GM19463 (cell line): ENCODE data around the gene EEF2K.

Source experiments
- ATAC-seq: cut with Tn5 transposase; IDR thresholded peaks from one replicate; pipeline ENCODE4 v1.9.1; 2021; ENCODE audit warnings: mild to moderate bottlenecking, moderate library complexity; ENCODE audit not compliant: unreplicated experiment

Gene EEF2K

GRCh38 chr16:22239131-22239805, 33.2 kb downstream of the EEF2K start:
- ATAC-seq, result no peak

DNA sequence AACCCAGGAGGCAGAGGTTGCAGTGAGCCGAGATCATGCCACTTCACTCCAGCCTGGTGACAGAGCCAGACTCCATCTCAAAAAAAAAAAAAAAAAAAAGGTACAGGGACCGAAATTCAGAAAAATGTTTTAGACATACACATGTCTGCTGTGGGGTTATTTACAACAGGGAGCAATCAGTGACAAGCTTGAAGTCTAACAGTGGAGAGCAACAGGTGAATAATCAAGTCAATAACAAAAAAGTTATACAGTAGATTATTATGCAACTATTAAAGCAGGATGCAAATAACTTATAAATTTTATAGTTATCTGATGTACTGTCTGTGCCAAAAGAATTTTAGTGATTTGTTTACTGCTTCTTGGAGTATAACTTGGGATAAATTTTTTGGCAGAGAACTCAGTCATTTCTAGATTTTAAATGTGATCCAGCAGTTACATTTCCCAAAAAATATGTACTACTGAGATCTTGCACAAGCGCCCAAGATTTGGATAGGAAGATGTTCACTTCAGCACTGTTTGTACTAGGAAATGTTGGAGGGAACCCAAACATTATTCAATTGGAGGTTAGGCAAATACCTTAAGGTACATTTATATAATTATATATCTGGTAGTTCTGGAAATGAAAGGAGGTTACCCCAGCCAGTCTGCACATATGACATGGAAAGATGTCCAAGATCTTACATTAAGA, 34.1 kb downstream of the EEF2K start:
- no peak for ATAC-seq

DNA sequence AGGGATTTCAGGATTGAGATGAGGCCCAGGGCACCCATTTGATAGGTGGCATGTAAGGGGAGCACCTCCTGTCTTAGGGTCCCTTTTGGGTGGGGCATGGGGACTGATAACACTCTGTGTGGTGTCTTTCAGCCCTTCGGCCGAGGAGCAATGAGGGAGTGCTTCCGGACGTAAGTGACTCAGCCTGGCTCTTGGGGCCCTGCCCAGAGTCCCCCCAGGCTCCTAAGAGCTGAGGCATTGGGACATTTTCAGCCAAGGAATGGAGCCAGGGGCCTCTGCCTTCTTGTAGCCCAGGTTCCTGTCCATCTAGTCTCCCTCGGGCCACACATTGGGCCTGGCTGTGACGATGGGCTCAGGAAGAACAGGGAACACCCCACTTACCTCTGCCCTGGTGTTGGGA, 44.4 kb downstream of the EEF2K start:
- ATAC-seq, result no peak

- no peak for ATAC-seq
Observed at GRCh38 chr16:22252317-22252716, 46.2 kb downstream of the EEF2K start.

GRCh38 chr16:22253272-22253671, 47.2 kb downstream of the EEF2K start:
- no peak for ATAC-seq

- ATAC-seq, result no peak
Observed at GRCh38 chr16:22255335-22255734, 49.3 kb downstream of the EEF2K start.

- no peak for ATAC-seq
Observed at GRCh38 chr16:22257440-22257839, 51.4 kb downstream of the EEF2K start.

DNA sequence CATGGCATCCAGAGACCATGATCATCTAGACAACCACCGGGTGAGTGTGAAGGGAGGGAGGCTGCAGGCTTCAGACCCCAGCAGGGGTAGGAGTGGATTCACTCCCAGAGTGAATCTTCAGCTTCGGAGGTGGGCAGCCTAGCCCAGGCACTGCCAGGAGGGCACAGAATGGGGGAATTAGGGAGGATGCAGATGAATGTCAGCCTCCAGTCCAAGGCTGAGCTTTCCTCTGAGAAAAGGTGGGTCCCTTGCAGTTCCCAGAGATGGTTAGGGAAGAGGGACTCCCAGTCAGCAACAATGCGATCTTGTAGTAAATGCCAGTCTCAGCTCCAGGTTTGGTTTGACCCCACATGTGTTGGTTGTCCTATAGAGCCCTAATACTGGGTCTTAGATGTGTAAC, 54.4 kb downstream of the EEF2K start:
- no peak for ATAC-seq

GRCh38 chr16:22262460-22262859, 56.4 kb downstream of the EEF2K start:
- ATAC-seq, result no peak

- no peak for ATAC-seq
Observed at GRCh38 chr16:22264786-22265185, 58.7 kb downstream of the EEF2K start.

- ATAC-seq, result no peak
Observed at GRCh38 chr16:22265351-22265750, 59.3 kb downstream of the EEF2K start.

DNA sequence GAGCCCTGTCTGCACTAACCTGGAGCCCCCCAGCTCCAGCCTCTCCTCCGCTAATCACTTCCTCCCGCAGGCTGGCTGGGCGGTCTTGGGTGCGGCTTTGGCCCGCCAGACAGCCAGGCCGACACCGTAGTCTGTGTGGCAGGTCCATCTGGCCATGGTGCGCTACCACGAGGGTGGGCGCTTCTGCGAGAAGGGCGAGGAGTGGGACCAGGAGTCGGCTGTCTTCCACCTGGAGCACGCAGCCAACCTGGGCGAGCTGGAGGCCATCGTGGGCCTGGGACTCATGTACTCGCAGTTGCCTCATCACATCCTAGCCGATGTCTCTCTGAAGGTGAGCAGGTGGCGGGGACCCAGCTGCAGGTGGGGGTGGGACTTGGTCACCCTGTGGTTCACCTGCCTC, 60.5 kb downstream of the EEF2K start:
- no peak for ATAC-seq

DNA sequence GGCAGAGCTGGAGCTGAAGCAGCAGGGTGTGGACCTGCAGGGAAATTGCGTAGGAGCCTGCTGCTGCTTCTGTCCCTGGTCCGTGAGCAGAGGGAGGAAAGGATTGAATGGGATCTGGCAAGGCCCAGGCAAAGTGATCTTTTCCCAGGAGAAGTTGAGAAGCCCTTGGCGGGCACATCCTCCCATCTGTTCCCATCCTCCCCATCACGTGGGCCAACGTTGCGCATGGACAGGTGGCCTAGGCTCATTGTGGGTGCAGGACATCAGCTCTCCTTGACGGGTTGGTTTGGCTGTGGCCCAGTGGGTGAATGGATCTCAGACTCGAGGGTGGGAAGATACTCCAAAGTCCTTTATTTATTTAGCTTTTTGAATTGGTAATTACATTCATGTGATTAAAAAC, 61.7 kb downstream of the EEF2K start:
- no peak for ATAC-seq

- ATAC-seq, result no peak
Observed at GRCh38 chr16:22270525-22270924, 64.4 kb downstream of the EEF2K start.

DNA sequence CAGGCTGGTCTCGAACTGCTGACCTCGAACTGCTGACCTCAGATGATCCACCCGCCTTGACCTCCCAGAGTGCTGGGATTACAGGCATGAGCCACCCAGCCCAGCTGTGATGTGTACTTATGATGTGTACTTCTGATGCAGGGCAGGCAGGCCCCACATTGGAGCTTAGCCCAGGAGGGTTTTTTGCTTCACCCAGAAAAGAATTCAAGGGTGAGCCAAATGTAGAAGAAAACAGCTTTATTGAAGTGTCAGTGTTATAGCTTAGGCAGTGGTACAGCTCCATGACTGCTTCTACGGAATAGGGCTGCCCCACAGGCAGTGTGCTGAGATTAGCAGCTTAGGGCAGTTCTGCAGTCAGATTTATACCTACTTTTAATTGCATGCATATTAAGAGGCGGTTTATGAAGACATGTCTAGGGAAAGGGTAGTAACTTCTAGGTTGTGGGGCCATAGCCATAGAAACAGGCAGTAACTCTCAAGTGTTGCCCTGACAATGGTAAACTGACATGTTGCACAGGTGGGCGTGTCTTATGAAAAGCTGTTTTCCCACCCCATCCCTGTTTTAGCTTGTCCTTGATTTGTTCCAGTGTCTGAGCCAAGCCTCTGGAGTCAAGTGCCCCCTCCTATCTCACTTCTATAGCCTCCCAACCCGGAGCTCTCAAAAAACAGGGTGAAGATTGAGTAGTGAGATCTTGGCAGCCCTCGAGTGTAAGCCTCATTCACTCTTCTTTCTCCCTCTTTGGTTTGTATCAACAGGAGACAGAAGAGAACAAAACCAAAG, 67.0 kb downstream of the EEF2K start:
- no peak for ATAC-seq

- no peak for ATAC-seq
Observed at GRCh38 chr16:22274916-22275315, 68.8 kb downstream of the EEF2K start.

DNA sequence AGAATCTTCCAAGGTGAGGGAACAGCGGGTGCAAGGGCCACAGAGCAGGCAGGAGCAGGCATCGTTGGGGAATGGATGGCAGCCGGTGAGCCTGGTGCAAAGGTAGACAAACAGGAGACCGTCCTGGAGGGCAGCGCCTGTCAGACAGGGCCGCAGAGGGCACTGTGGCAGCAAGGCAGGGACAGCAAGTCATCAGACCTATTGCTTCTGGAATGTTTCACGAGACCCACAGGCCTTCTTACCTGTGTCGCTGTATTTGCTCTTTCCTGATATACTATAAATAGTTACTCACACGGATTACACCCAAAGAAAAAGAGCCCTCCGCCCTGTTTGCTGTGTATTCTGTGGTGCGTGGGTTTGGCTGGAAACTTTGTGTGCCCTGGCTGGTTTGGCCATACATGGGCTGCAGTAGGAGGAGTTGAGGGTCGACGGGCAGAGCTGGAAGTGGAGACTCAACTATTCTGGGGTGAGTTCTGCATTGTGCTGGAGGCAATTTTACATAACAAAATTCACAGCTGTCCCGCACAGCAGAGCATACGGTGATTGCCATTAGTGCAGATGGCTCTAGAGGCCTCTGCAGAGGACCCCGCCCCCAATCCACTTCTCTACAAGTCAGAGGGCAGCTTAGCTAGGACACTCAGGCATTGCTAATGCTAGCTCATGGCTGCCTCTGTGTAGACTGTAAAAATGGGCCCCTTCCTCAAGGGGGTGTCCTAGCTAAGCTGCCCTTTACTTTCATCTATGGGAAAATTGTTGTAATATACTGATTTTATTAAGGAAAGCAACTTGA, 72.6 kb downstream of the EEF2K start:
- ATAC-seq, result no peak

GRCh38 chr16:22282254-22282892, 76.3 kb downstream of the EEF2K start:
- no peak for ATAC-seq

- ATAC-seq, result no peak
Observed at GRCh38 chr16:22284637-22285036, 78.6 kb downstream of the EEF2K start.

- no peak for ATAC-seq
Observed at GRCh38 chr16:22285080-22285479, 79.0 kb downstream of the EEF2K start.

DNA sequence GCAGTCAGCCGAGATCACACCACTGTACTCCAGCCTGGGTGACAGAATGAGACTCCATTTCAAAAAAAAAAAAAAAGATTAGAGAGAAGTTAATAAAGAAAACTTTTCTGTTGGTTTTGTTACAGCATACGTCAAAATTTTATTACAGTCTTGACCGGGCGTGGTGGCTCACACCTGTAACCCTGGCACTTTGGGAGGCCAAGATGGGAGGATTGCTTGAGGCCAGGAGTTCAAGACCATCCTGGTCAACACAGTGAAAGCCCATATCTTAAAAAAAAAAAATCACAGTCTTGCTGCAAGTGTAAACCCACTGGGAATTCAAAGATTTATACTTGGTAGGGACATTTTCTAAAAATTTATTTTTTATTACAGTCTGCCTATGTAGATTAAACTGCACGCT, 84.9 kb downstream of the EEF2K start:
- no peak for ATAC-seq
